Uterus (tissue), 4 donors: Measurements from ENCODE around the gene ZSCAN12. TPM values are rescaled to one million over a fixed set of nuclear protein-coding genes. Genes with fewer than 3 reads are reported as not detected.

ENCODE experiments used
- DNase-seq, 2 donors: peaks; one replicate each; pipeline ENCODE4 v3.0.0-alpha.2; 2019 to 2020
- H3K27ac ChIP-seq, 2 donors: fragments of 200-600 bp; sonication (generic); 1 replicate in 1 of 2; 2 replicates in 1 of 2; pipeline ENCODE4 v1.5.1; 2016 to 2018
- H3K27me3 ChIP-seq, 2 donors: fragments of 200-600 bp; sonication (generic); one replicate each; pipeline ENCODE4 v1.5.1; 2018 to 2019; ENCODE audit warnings: control low read depth in 1 of 2
- H3K36me3 ChIP-seq, 2 donors: fragments of 200-600 bp; sonication (generic); one replicate each; pipeline ENCODE4 v1.5.1; 2019; ENCODE audit warnings: control low read depth in 1 of 2
- H3K4me1 ChIP-seq, 2 donors: fragments of 200-600 bp; sonication (generic); one replicate each; pipeline ENCODE4 v1.5.1; 2018 to 2019; ENCODE audit warnings: control low read depth in 1 of 2
- H3K4me3 ChIP-seq, 2 donors: fragments of 200-600 bp; sonication (generic); 1 replicate in 1 of 2; 2 replicates in 1 of 2; pipeline ENCODE4 v1.5.1; 2018 to 2019; ENCODE audit warnings: mild to moderate bottlenecking in 1 of 2
- H3K9me3 ChIP-seq, 2 donors: fragments of 200-600 bp; sonication (generic); one replicate each; pipeline ENCODE4 v1.5.1; 2019; ENCODE audit warnings: control low read depth in 1 of 2
- POLR2A ChIP-seq, 2 donors: fragments of 450-650 bp; IDR thresholded peaks; one replicate each; pipeline ENCODE4 v1.6.1; 2016; ENCODE audit warnings: antibody characterized with exemption in 2 of 2, mild to moderate bottlenecking in 1 of 2, moderate library complexity in 1 of 2
- intact Hi-C: fragments of 100-400 bp; cut with DNase I; formaldehyde crosslinking; loops from one replicate; pipeline ENCODE4 v1.15.1; 2023; ENCODE audit warnings: low total_unique reads
- total RNA-seq, 4 donors: library from RNA; depleted of rRNA in 3 of 4; stranded (reverse); fragments of >200 nt in 3 of 4; gene quantifications; one replicate each; pipeline versions ENCODE4 v1.1.0 to v1.2.4, GENCODE V29; 2014 to 2023
- TF ChIP-seq, protein P1 (sequence below), 4 experiments: fragments of 200-600 bp in 2 of 4; fragments of 450-650 bp in 2 of 4; sonication (generic) in 2 of 4; IDR thresholded peaks; one replicate each; pipeline ENCODE4 v1.5.1; 2016 to 2019; ENCODE audit warnings: antibody characterized with exemption in 4 of 4, mild to moderate bottlenecking in 2 of 4, moderate library complexity in 1 of 4
- donor health status: DM: yes; HTN: yes; CAD: no.

The ZSCAN12 gene
- total RNA-seq, 4 donors from 2014 or later: 3.8 to 22.2 (median 8.4) TPM

DNA sequence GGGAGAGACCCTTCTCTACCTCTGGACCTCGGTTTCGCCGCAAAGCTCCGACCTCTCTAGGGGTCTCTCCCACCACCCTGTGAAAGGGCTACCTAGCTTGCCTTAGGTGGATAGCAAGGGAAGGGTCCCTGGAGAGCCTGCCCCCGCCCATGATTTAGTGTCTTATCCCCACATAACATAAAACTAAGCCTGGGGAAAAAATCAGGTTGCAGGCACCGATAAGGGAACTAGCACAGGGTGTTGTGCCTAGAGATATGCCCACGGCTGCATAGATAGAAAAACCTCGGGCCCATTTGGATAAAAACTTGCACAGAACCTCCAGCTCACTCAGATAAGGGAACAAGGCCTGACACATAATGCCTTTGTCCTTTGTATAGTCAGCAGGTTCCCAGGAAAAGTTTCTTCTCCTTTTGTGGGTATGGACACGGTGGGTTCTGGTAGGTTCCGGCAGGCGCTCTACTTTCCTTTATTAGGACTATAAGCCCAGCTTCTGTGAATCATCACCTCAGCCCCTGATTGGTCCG, 64.4 kb downstream of the ZSCAN12 start:
- Histone ChIP-seq H3K27me3 (no peaks in the 10 kb centered on the region), H3K36me3 (no peaks in the 10 kb centered on the region), H3K9me3 (no peaks in the 10 kb centered on the region), H3K27ac (peak overlapping the region; percentile 99), H3K4me3 (peak overlapping the region; percentile 75 to 79), H3K4me1 (no peaks in the 10 kb centered on the region)
- intact Hi-C loops: no loop called here
- no peak for DNase-seq
- TF ChIP-seq, protein P1, sequence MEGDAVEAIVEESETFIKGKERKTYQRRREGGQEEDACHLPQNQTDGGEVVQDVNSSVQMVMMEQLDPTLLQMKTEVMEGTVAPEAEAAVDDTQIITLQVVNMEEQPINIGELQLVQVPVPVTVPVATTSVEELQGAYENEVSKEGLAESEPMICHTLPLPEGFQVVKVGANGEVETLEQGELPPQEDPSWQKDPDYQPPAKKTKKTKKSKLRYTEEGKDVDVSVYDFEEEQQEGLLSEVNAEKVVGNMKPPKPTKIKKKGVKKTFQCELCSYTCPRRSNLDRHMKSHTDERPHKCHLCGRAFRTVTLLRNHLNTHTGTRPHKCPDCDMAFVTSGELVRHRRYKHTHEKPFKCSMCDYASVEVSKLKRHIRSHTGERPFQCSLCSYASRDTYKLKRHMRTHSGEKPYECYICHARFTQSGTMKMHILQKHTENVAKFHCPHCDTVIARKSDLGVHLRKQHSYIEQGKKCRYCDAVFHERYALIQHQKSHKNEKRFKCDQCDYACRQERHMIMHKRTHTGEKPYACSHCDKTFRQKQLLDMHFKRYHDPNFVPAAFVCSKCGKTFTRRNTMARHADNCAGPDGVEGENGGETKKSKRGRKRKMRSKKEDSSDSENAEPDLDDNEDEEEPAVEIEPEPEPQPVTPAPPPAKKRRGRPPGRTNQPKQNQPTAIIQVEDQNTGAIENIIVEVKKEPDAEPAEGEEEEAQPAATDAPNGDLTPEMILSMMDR (IDR thresholded peaks at IDR 0.05): no peak

DNA sequence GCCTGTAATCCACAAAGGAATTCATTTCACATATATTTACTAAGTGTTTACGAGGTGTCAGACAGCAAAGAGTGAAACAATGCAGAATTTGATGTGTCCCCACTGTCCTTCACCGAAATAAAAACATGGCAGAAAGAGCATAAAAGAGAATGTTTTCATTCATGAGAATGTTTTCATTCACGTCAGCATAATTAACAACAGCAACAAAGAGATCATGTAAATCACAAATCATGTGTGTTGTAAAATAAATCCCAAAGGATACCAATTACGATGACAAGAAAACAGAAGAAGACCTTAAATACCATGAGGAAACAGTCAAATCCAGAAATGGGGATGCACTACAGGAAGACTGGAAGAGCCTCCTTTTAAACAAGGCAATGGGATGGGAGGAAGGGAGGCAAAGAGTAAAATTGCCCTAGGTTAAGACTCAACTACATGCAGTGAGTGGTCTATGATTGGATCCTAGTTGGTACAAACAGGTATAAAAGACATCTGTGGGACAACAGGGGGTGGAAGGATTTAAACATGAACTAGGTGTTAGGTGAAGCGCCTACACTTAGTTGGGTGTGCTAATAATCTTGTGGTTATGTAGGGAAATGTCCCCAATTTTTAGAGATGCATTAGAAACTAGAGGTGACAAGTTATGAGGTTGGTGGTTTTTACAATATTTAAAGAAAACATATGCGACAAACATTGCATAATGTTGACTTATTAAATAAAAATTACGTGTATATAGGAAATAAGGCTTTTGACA, 65.1 kb downstream of the ZSCAN12 start:
- H3K9me3 ChIP-seq: no peaks in the 10 kb centered on the region
- no peak for TF ChIP-seq POLR2A (IDR thresholded peaks at IDR 0.05)
- TF ChIP-seq, protein P1 (IDR thresholded peaks at IDR 0.05): no peak
- peak overlapping the region; percentile 99 for H3K27ac ChIP-seq
- H3K4me1 ChIP-seq: no peaks in the 10 kb centered on the region
- no peak for DNase-seq
- no peaks in the 10 kb centered on the region for H3K27me3 ChIP-seq
- intact Hi-C loops: no loop called here
- no peaks in the 10 kb centered on the region for H3K36me3 ChIP-seq
- H3K4me3 ChIP-seq: no peak overlapping the region

DNA sequence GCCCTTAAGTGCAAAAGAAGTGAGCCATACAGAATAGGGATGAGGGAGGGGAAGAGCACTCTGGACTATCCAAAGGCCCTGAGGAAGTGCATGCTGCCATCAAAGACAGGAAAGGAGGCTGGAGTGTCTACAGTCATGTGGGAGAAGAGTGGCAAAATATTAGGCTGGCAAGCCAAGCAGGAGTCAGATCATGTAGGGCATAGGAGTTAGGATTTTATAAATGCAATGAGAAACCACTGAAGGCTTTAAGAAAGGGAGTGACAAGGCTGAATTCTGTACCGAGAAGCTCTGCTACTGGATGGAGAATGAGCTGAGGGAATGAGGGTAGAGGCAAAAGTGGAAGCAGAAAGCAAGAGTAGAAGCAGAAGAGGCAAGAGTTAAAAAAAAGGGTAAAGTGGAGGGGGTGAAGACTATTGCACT, 65.9 kb downstream of the ZSCAN12 start:
- Histone ChIP-seq H3K27ac (peak overlapping the region; percentile 99), H3K9me3 (no peaks in the 10 kb centered on the region), H3K4me3 (no peak overlapping the region), H3K36me3 (no peaks in the 10 kb centered on the region), H3K27me3 (no peaks in the 10 kb centered on the region), H3K4me1 (no peaks in the 10 kb centered on the region)
- no peak for TF ChIP-seq POLR2A (IDR thresholded peaks at IDR 0.05)
- TF ChIP-seq, protein P1 (IDR thresholded peaks at IDR 0.05): no peak
- no peak for DNase-seq
- intact Hi-C loops: no loop called here

DNA sequence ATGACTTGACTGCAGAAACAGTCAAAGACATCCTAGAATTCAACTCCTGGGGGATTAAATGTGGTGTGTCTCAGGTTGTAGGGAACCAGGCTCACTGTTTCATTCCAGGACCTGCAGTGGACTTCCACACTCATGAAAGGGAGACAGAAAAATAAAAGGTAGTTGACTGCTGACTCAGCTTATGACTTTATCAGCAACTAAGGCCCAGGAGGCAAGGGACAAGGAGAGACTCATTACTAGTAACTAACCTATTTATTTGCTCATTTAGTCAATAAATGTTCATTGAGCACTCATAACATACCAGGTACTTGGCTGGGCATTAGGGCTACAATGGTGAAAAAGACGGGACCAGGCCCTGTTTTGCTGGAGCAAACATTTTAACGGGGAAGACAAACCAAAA, 66.5 kb downstream of the ZSCAN12 start:
- Histone ChIP-seq H3K36me3 (no peaks in the 10 kb centered on the region), H3K9me3 (peaks cover 0 to 3% of the 10 kb centered on the region in 2 donors), H3K27ac (no peak overlapping the region), H3K27me3 (no peaks in the 10 kb centered on the region), H3K4me3 (no peak overlapping the region), H3K4me1 (no peaks in the 10 kb centered on the region)
- intact Hi-C loops: no loop called here
- DNase-seq: no peak
- TF ChIP-seq, protein P1 (IDR thresholded peaks at IDR 0.05): no peak
- no peak for TF ChIP-seq POLR2A (IDR thresholded peaks at IDR 0.05)

DNA sequence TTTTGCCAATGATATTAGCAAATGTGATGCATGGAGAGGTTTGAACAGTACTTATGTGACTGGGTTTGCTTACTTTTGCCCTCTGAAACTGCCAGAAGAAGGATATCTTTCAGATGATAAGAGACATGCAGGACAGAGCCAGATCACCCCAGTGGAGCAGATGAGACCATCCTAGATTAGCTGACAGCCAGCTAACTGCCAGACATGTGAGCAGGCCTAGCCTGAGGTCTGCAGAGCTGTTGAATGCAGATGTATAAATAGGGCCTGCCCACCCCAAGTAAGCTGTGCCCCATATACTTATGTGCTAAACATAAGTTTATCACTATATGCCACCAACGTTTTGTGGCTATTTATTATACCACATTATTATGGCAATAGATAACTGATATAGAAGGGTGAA, 69.5 kb downstream of the ZSCAN12 start:
- Histone ChIP-seq H3K27ac (no peak overlapping the region), H3K36me3 (no peaks in the 10 kb centered on the region), H3K9me3 (peaks cover 4 to 26% of the 10 kb centered on the region in 2 donors), H3K4me1 (no peaks in the 10 kb centered on the region), H3K4me3 (no peak overlapping the region), H3K27me3 (no peaks in the 10 kb centered on the region)
- no peak for TF ChIP-seq POLR2A (IDR thresholded peaks at IDR 0.05)
- TF ChIP-seq, protein P1 (IDR thresholded peaks at IDR 0.05): no peak
- intact Hi-C loops: no loop called here
- DNase-seq: no peak
